Rectal smooth muscle tissue (tissue), 1 donor: Measurements from ENCODE around the gene TNFRSF4.

Source experiments
- H3K27ac ChIP-seq: one replicate; pipeline ENCODE4 v1.7.0; 2013; ENCODE audit warnings: low read depth, low read length, inconsistent platforms
- H3K27me3 ChIP-seq: one replicate; pipeline ENCODE4 v1.7.0; 2013; ENCODE audit warnings: low read length; ENCODE audit not compliant: control insufficient read depth, insufficient read depth
- H3K36me3 ChIP-seq: one replicate; pipeline ENCODE4 v1.7.0; 2013; ENCODE audit warnings: low read length; ENCODE audit not compliant: control insufficient read depth, insufficient read depth
- H3K4me1 ChIP-seq: one replicate; pipeline ENCODE4 v1.7.0; 2013; ENCODE audit warnings: low read length; ENCODE audit not compliant: control insufficient read depth, insufficient read depth
- H3K4me3 ChIP-seq: one replicate; pipeline ENCODE4 v1.7.0; 2013; ENCODE audit warnings: low read length
- H3K9ac ChIP-seq: one replicate; pipeline ENCODE4 v1.7.0; 2013; ENCODE audit warnings: low read length

The TNFRSF4 gene

GRCh38 chr1:1165900-1166421 lies 48.0 kb downstream of the TNFRSF4 start:
- H3K27me3 ChIP-seq: peaks cover 11% of the 10 kb centered on the region

DNA sequence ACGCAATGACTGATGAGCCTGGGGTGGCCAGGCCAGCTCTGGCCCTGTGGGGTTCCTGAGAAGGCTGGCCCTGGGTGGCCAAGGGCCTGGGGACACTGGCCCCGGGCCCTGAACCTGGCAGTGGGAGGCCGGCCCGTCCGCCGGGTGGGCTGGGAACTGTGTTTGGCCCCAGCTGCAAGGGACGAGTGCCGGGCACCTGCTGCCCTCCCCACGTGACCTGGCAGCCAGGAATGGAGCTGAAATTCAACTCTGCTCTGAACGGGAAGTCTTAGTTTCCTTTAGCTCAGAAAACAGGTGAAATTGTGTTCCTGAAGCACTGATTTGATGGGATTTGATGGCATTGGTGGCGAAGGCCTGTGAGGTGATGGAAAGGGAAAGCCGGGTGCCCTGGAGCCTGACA lies 48.5 kb downstream of the TNFRSF4 start:
- Histone ChIP-seq H3K9ac (peak overlapping the region; percentile 38), H3K4me3 (peak overlapping the region; percentile 56), H3K27ac (no peak overlapping the region), H3K36me3 (no peaks in the 10 kb centered on the region), H3K4me1 (no peaks in the 10 kb centered on the region), H3K27me3 (peaks cover 11% of the 10 kb centered on the region)

More at GRCh38 chr1:1165900-1166421, 48.0 kb downstream of the TNFRSF4 start:
- peak overlapping the region; percentile 38 for H3K9ac ChIP-seq
- no peak overlapping the region for H3K27ac ChIP-seq
- no peaks in the 10 kb centered on the region for H3K4me1 ChIP-seq
- peak overlapping the region; percentile 56 for H3K4me3 ChIP-seq
- no peaks in the 10 kb centered on the region for H3K36me3 ChIP-seq

DNA sequence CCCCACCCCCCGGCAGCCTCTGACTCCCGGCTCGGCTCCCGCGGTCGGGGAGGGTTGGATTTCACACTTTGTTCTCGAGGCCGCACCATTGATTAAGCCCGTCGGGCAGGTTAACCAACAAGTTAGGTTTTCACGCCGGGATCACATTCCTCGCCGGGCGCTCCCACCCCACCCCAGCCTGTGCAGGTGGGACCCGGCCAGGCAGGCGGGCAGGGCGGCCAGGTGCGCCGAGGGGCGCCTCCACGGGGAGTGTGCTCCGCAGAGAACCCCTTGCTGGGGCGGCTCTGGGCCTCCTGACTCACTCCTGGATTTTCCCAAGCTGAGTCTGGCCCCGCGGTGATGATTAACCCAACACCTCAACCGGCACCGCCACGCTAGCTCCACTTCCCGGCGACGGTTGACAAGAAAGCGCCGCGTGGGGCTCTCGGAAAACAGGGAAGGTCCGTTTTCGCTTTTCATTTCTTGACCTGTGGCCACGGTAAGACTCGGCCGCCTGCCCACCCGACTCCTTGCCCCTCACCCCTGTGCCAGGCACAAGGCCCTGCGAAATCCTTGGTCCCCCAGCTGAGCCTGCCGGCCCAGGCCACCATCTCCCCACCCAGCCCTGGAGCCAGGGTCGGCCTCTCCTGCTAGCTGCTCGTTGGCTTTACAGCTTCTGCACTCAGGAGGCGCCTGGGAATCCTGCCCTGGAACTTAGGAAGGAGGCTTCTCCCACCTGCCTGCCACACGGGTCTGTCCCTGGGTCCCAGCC lies 49.1 kb downstream of the TNFRSF4 start:
- peak overlapping the region; percentile 56 for H3K4me3 ChIP-seq
- peaks cover 9% of the 10 kb centered on the region for H3K27me3 ChIP-seq
- H3K9ac ChIP-seq: no peak overlapping the region

GRCh38 chr1:1164361-1164700 lies 49.6 kb downstream of the TNFRSF4 start:
- H3K36me3 ChIP-seq: no peaks in the 10 kb centered on the region
- H3K27ac ChIP-seq: no peak overlapping the region
- peaks cover 8% of the 10 kb centered on the region for H3K27me3 ChIP-seq
- peak overlapping the region; percentile 4 for H3K9ac ChIP-seq
- H3K4me1 ChIP-seq: no peaks in the 10 kb centered on the region
- H3K4me3 ChIP-seq: peak overlapping the region; percentile 56

More for the DNA sequence above, 49.1 kb downstream of the TNFRSF4 start:
- Histone ChIP-seq H3K27ac (no peak overlapping the region), H3K4me1 (no peaks in the 10 kb centered on the region), H3K36me3 (no peaks in the 10 kb centered on the region)

DNA sequence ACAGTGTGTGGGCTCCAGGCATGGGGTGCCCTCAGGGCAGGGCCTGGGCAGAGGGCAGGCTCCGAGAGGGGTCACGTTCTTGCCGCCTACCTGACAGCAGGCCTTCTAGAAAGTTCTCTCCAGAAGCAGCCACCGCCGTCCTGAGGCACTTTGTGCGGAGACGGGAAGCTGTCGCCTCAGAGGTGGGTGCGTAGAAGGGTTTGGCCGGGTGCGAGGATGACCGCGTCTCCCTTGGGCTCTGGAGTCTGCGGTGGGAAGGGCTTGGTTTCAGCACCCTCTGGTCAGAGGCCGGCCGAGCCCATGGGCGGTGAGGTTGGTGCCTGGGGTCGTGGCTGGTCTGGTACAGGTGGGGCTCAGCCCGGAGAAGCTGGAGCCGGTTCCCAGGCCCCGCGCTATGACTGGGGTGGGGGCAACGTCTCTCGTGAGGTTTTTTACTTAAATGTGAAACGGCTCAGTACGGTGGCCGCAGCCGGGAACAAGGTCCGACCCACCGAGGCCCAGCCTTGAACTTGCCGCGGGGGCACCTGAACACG lies 50.3 kb downstream of the TNFRSF4 start:
- peaks cover 2% of the 10 kb centered on the region for H3K4me1 ChIP-seq
- peak overlapping the region; percentile 56 for H3K4me3 ChIP-seq
- H3K9ac ChIP-seq: peak overlapping the region; percentile 45
- no peak overlapping the region for H3K27ac ChIP-seq
- H3K27me3 ChIP-seq: peaks cover 8% of the 10 kb centered on the region
- no peaks in the 10 kb centered on the region for H3K36me3 ChIP-seq

DNA sequence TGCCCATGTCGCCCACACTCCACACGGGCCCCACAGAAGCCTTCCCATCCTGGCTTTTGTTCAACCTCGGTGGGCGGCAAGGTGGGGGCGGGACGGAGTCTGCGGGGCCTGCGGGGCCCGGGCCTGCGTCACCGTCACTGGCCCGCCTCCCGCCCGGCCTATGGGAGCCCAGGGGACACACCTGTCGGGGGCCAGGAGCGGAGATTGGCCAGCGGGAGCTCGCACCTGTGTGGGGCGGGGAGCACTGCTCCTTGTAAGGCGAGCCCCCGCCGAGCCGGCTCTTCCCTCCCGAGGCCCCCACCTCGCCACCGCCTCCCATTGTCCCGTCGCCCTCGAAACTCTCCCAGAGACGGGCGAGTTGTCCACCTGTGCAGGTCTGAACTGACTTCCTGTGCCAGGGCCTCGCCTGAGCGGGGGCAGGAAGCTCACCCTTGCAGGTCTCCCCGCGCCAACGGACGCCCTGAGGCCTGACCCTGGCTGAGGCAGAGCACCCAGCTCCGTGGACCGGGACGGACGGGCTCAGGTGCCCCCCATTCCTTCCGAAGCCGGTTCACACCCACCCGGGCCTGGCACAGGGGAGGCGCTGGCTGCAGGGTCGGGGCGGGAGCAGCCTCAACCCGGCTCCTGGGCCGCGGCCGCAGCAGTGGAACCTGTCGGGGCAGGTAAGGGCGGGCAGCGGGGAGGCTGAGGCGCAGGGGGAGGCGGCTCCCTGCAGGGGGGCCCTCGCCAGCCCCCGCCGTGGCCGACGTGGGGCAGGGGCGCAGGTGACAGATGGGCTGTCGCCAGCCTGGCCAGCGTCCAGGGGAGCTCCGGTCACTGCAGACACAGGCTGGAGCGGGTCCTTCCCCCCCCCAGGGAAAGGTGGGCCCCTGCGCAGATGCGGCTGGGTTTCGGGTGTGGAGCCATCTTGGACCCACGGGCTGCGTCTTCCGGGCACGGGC lies 51.1 kb downstream of the TNFRSF4 start:
- Histone ChIP-seq H3K27me3 (peaks cover 8% of the 10 kb centered on the region), H3K36me3 (no peaks in the 10 kb centered on the region), H3K4me1 (peaks cover 7% of the 10 kb centered on the region), H3K9ac (peak overlapping the region; percentile 59), H3K4me3 (peak overlapping the region; percentile 56), H3K27ac (no peak overlapping the region)

DNA sequence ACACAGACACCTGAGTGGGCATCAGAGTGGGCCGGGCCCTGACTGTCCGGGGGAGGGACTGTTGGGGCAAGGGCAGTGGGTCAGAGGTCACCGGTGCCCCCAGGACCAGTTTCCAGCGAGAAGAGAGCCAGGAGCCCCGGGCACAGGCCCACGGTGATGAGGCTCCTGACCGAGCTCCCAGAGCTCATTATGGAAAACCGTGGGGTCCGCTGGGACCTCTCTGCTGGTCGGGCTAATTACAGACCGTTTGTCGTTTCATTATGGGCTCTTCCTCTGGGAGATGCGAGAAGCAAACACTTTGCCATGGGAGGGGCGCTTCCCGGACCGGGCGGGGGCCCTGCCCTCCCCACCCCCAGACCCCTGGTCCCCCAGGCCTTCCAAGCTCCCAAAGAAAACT lies 52.3 kb downstream of the TNFRSF4 start:
- H3K36me3 ChIP-seq: no peaks in the 10 kb centered on the region
- no peak overlapping the region for H3K9ac ChIP-seq
- H3K4me1 ChIP-seq: peaks cover 7% of the 10 kb centered on the region
- H3K27me3 ChIP-seq: peaks cover 8% of the 10 kb centered on the region
- no peak overlapping the region for H3K27ac ChIP-seq
- H3K4me3 ChIP-seq: no peak overlapping the region
